ENCODE results near the gene PMEPA1. TPM values are rescaled to one million over a fixed set of nuclear protein-coding genes. Genes with fewer than 3 reads are reported as not detected.

Gene PMEPA1
- total RNA-seq, 1 experiment from 2014 or later, result 163 TPM

GRCh38 chr20:57682184-57683101 lies 27.4 kb downstream of the PMEPA1 start:
- Histone ChIP-seq H3K27me3 (ENCODE audit: insufficient read depth, low read depth) (no peaks in the 10 kb centered on the region), H3K9me3 (ENCODE audit: insufficient read depth, low read depth) (no peaks in the 10 kb centered on the region), H3K4me3 (no peak overlapping the region), H3K4me2 (peak overlapping the region; percentile 63), H3K4me1 (replicated peaks; ENCODE audit: insufficient read depth) (peaks cover 100% of the 10 kb centered on the region), H3K9me2 (ENCODE audit: insufficient read depth) (no peaks in the 10 kb centered on the region), H3K27ac (peak overlapping the region; percentile 52), H3F3A (ENCODE audit: insufficient read depth, low read depth) (peaks cover 88% of the 10 kb centered on the region), H2AFZ (no peak overlapping the region), H3K79me2 (ENCODE audit: low read depth) (peaks cover 98% of the 10 kb centered on the region), H4K20me1 (ENCODE audit: insufficient read depth) (peaks cover 55% of the 10 kb centered on the region), H3K36me3 (ENCODE audit: low read depth) (peaks cover 75% of the 10 kb centered on the region)
- no peak for TF ChIP-seq EZH2 (IDR thresholded peaks at IDR 0.05; ENCODE audit: low read depth)
- TF ChIP-seq CTCF (conservative IDR thresholded peaks at IDR 0.05), result no peak
- ChIA-PET POLR2A (ENCODE audit: unreplicated experiment) (interaction anchor here (0.7 kb wide), 1 partner anchor 15 kb away, joined by 4 read pairs; no protein-coding TSS in a partner anchor), CTCF (no interaction called here)
- no peak for DNase-seq
- intact Hi-C loops (cut with micrococcal nuclease; ENCODE audit: unreplicated experiment), result no loop called here
- BruUV-seq (replicated peaks), result no TSS peak

GRCh38 chr20:57680934-57681914 lies 28.6 kb downstream of the PMEPA1 start:
- POLR2A ChIA-PET (ENCODE audit: unreplicated experiment), result interaction anchor here (0.7 kb wide), 1 partner anchor 17 kb away, joined by 4 read pairs; no protein-coding TSS in a partner anchor
- Histone ChIP-seq H3K79me2 (ENCODE audit: low read depth) (peaks cover 100% of the 10 kb centered on the region), H2AFZ (no peak overlapping the region), H3K27me3 (ENCODE audit: insufficient read depth, low read depth) (no peaks in the 10 kb centered on the region), H3K9me3 (ENCODE audit: insufficient read depth, low read depth) (no peaks in the 10 kb centered on the region), H3K27ac (peak overlapping the region; percentile 52), H3F3A (ENCODE audit: insufficient read depth, low read depth) (peaks cover 83% of the 10 kb centered on the region), H4K20me1 (ENCODE audit: insufficient read depth) (peaks cover 68% of the 10 kb centered on the region), H3K36me3 (ENCODE audit: low read depth) (peaks cover 72% of the 10 kb centered on the region), H3K4me2 (peak overlapping the region; percentile 63), H3K4me1 (replicated peaks; ENCODE audit: insufficient read depth) (peaks cover 90% of the 10 kb centered on the region), H3K4me3 (no peak overlapping the region), H3K9me2 (ENCODE audit: insufficient read depth) (no peaks in the 10 kb centered on the region)
- peak; percentile 37 to 44 for DNase-seq
- no TSS peak for BruUV-seq (replicated peaks)
- TF ChIP-seq CTCF (conservative IDR thresholded peaks at IDR 0.05) (no peak), EZH2 (IDR thresholded peaks at IDR 0.05; ENCODE audit: low read depth) (no peak)
- intact Hi-C loops (cut with micrococcal nuclease; ENCODE audit: unreplicated experiment), result no loop called here
- CTCF ChIA-PET, result interaction anchor here (0.6 to 1.4 kb wide), 3 partner anchors 14 to 497 kb away, joined by 3 to 5 read pairs (median 4); no protein-coding TSS in a partner anchor

- Histone ChIP-seq H3K79me2 (ENCODE audit: low read depth) (peaks cover 100% of the 10 kb centered on the region), H3K4me2 (peak overlapping the region; percentile 63), H3K27me3 (ENCODE audit: insufficient read depth, low read depth) (no peaks in the 10 kb centered on the region), H4K20me1 (ENCODE audit: insufficient read depth) (peaks cover 78% of the 10 kb centered on the region), H2AFZ (no peak overlapping the region), H3K9me3 (ENCODE audit: insufficient read depth, low read depth) (no peaks in the 10 kb centered on the region), H3F3A (ENCODE audit: insufficient read depth, low read depth) (peaks cover 84% of the 10 kb centered on the region), H3K4me1 (replicated peaks; ENCODE audit: insufficient read depth) (peaks cover 80% of the 10 kb centered on the region), H3K4me3 (no peak overlapping the region), H3K36me3 (ENCODE audit: low read depth) (peaks cover 76% of the 10 kb centered on the region), H3K9me2 (ENCODE audit: insufficient read depth) (no peaks in the 10 kb centered on the region), H3K27ac (peak overlapping the region; percentile 52)
- no TSS peak for BruUV-seq (replicated peaks)
- intact Hi-C loops (cut with micrococcal nuclease; ENCODE audit: unreplicated experiment), result no loop called here
- ChIA-PET POLR2A (ENCODE audit: unreplicated experiment) (no interaction called here), CTCF (interaction anchor here (1.4 kb wide), 1 partner anchor 15 kb away, joined by 4 read pairs; no protein-coding TSS in a partner anchor)
- peak; percentile 65 to 81 for DNase-seq
- no peak for TF ChIP-seq EZH2 (IDR thresholded peaks at IDR 0.05; ENCODE audit: low read depth)
These were observed 29.6 kb downstream of the PMEPA1 start for GRCh38 chr20:57680131-57680716.
